H1 (cell line): Measurements from ENCODE around the gene DVL3. TPM values are rescaled to one million over a fixed set of nuclear protein-coding genes. Genes with fewer than 3 reads are reported as not detected.

ENCODE experiments used
- CTCF ChIA-PET: fragments of 300-600 bp; sonication (Branson Sonifier 250); formaldehyde crosslinking; loops from one replicate; lab custom pipeline; 2021; ENCODE audit not compliant: partially characterized antibody; lab: Charles Lee
- POLR2A ChIA-PET: fragments of 300-600 bp; sonication (Branson Sonifier 250); formaldehyde crosslinking; loops from one replicate; lab custom pipeline; 2021; ENCODE audit warnings: inconsistent platforms; ENCODE audit not compliant: partially characterized antibody; lab: Charles Lee
- DNase-seq, 2 experiments: peaks; one replicate each; pipeline versions ENCODE4 v3.0.0 to v3.0.0-alpha.2; 2010 to 2022; ENCODE audit warnings: low spot score in 2 of 2, low read depth in 1 of 2, mixed read lengths in 1 of 2
- FAIRE-seq: peaks from 2 replicates; lab custom pipeline; 2011; peaks lifted over from hg19 to GRCh38; lab: Jason Lieb, UNC
- H2AFZ ChIP-seq: 2 replicates; pipeline ENCODE4 v1.8.1; 2012; ENCODE audit warnings: low read length, inconsistent platforms
- H2AK5ac ChIP-seq: 2 replicates; pipeline ENCODE4 v1.6.1; 2013; ENCODE audit warnings: low read depth, low read length
- H2BK120ac ChIP-seq: replicated peaks from 2 replicates; pipeline ENCODE3; 2013; ENCODE audit warnings: low read depth, low read length, inconsistent platforms
- H2BK12ac ChIP-seq: 2 replicates; pipeline ENCODE4 v1.6.1; 2013; ENCODE audit warnings: low read depth, low read length
- H2BK15ac ChIP-seq: 2 replicates; pipeline ENCODE4 v1.6.1; 2013; ENCODE audit warnings: low read length
- H2BK20ac ChIP-seq: 2 replicates; pipeline ENCODE4 v1.6.1; 2013; ENCODE audit warnings: low read length
- H2BK5ac ChIP-seq: 2 replicates; pipeline ENCODE4 v1.6.1; 2013; ENCODE audit warnings: low read depth, low read length
- H3K14ac ChIP-seq: 2 replicates; pipeline ENCODE4 v1.6.1; 2013; ENCODE audit warnings: inconsistent platforms; ENCODE audit not compliant: insufficient read length
- H3K18ac ChIP-seq: 2 replicates; pipeline ENCODE4 v1.6.1; 2013; ENCODE audit warnings: low read length; ENCODE audit errors: extremely low read depth
- H3K23ac ChIP-seq: 2 replicates; pipeline ENCODE4 v1.6.1; 2013; ENCODE audit warnings: inconsistent platforms; ENCODE audit not compliant: insufficient read length
- H3K23me2 ChIP-seq: 2 replicates; pipeline ENCODE4 v1.6.1; 2013; ENCODE audit warnings: low read depth, low read length
- H3K27ac ChIP-seq: 2 replicates; pipeline ENCODE4 v1.6.1; 2011; ENCODE audit warnings: low read depth, low read length, inconsistent platforms
- H3K27me3 ChIP-seq, 4 experiments: replicated peaks in 1 of 4; 1 replicate in 1 of 4; 2 replicates in 3 of 4; pipeline versions ENCODE4 v1.6.1 to v1.8.1; 2011 to 2013; ENCODE audit warnings: low read length in 3 of 4, mild to moderate bottlenecking in 3 of 4, inconsistent platforms in 2 of 4, mixed read lengths in 2 of 4, moderate library complexity in 1 of 4; ENCODE audit not compliant: control insufficient read depth in 3 of 4, insufficient read depth in 3 of 4; ENCODE audit errors: extremely low read depth in 1 of 4
- H3K36me3 ChIP-seq, 4 experiments: 2 replicates each; pipeline versions ENCODE4 v1.6.1 to v1.8.1; 2011 to 2013; ENCODE audit warnings: mild to moderate bottlenecking in 4 of 4, low read length in 3 of 4, moderate library complexity in 2 of 4, control low read depth in 1 of 4, inconsistent platforms in 1 of 4; ENCODE audit not compliant: insufficient read depth in 4 of 4, control insufficient read depth in 2 of 4
- H3K4ac ChIP-seq: replicated peaks from 2 replicates; pipeline ENCODE3; 2013; ENCODE audit warnings: low read length, low read depth, mixed read lengths, inconsistent platforms; ENCODE audit not compliant: insufficient read length
- H3K4me1 ChIP-seq, 4 experiments: replicated peaks in 1 of 4; 1 replicate in 1 of 4; 2 replicates in 3 of 4; pipeline versions ENCODE4 v1.6.1 to v1.8.1; 2011 to 2013; ENCODE audit warnings: low read length in 3 of 4, inconsistent platforms in 2 of 4, mixed read lengths in 1 of 4; ENCODE audit not compliant: insufficient read depth in 4 of 4, control insufficient read depth in 3 of 4
- H3K4me2 ChIP-seq, 2 experiments: 2 replicates each; pipeline versions ENCODE4 v1.6.1 to v1.8.1; 2011 to 2013; ENCODE audit warnings: low read depth in 2 of 2, low read length in 2 of 2, control low read depth in 1 of 2, inconsistent platforms in 1 of 2, mild to moderate bottlenecking in 1 of 2; ENCODE audit not compliant: insufficient read depth in 1 of 2
- H3K4me3 ChIP-seq, 4 experiments: fragments of 200-600, 300-600 bp in 1 of 4; sonication (generic), shearing (Covaris generic), sonication (Bioruptor Twin) in 1 of 4; 2 replicates each; pipeline versions ENCODE4 v1.5.1 to v1.8.1; 2011 to 2016; ENCODE audit warnings: low read length in 4 of 4, low read depth in 3 of 4, control low read depth in 2 of 4, inconsistent platforms in 2 of 4, mild to moderate bottlenecking in 2 of 4, mixed read lengths in 1 of 4, moderate library complexity in 1 of 4; ENCODE audit not compliant: insufficient read depth in 2 of 4; ENCODE audit errors: extremely low read depth in 1 of 4
- H3K56ac ChIP-seq: replicated peaks from 2 replicates; pipeline ENCODE3; 2013; ENCODE audit warnings: low read depth, mild to moderate bottlenecking, mixed read lengths, low read length, inconsistent platforms; ENCODE audit not compliant: insufficient read length
- H3K79me1 ChIP-seq: 2 replicates; pipeline ENCODE4 v1.6.1; 2013; ENCODE audit warnings: low read depth, low read length, control low read depth
- H3K79me2 ChIP-seq, 2 experiments: 2 replicates each; pipeline versions ENCODE4 v1.6.1 to v1.8.1; 2012 to 2013; ENCODE audit warnings: low read length in 2 of 2, mild to moderate bottlenecking in 2 of 2, inconsistent platforms in 1 of 2; ENCODE audit not compliant: insufficient read depth in 2 of 2, control insufficient read depth in 1 of 2
- H3K9ac ChIP-seq, 4 experiments: replicated peaks in 1 of 4; 1 replicate in 1 of 4; 2 replicates in 3 of 4; pipeline versions ENCODE4 v1.6.1 to v1.8.1; 2011 to 2013; ENCODE audit warnings: low read depth in 3 of 4, low read length in 3 of 4, control low read depth in 2 of 4, mild to moderate bottlenecking in 2 of 4, moderate library complexity in 2 of 4, inconsistent platforms in 1 of 4; ENCODE audit errors: extremely low read depth in 1 of 4
- H3K9me3 ChIP-seq, 2 experiments: 2 replicates each; pipeline versions ENCODE4 v1.6.1 to v1.8.1; 2012 to 2013; ENCODE audit warnings: mild to moderate bottlenecking in 2 of 2, moderate library complexity in 2 of 2, control low read depth in 1 of 2, inconsistent platforms in 1 of 2, low read depth in 1 of 2, low read length in 1 of 2, mixed read lengths in 1 of 2; ENCODE audit not compliant: insufficient read depth in 2 of 2
- H4K20me1 ChIP-seq, 2 experiments: replicated peaks in 1 of 2; 2 replicates each; pipeline versions ENCODE3 to v1.8.1; 2011 to 2013; ENCODE audit warnings: inconsistent platforms in 2 of 2, low read length in 2 of 2, mild to moderate bottlenecking in 1 of 2; ENCODE audit not compliant: insufficient read depth in 2 of 2, control insufficient read depth in 1 of 2
- H4K5ac ChIP-seq: 2 replicates; pipeline ENCODE4 v1.6.1; 2013; ENCODE audit warnings: low read length, low read depth, mixed read lengths, inconsistent platforms; ENCODE audit not compliant: insufficient read length
- H4K8ac ChIP-seq: 2 replicates; pipeline ENCODE4 v1.8.0; 2013; ENCODE audit warnings: mild to moderate bottlenecking, moderate library complexity, low read length, inconsistent platforms; ENCODE audit not compliant: insufficient read depth; ENCODE audit errors: extremely low read depth
- H4K91ac ChIP-seq: replicated peaks from 2 replicates; pipeline ENCODE3; 2013; ENCODE audit warnings: low read length, mixed read lengths, inconsistent platforms; ENCODE audit not compliant: insufficient read length
- ASH2L ChIP-seq: fragments of 200-600, 300-600 bp; sonication (generic); IDR thresholded peaks from one replicate; pipeline ENCODE4 v1.7.1; 2017; ENCODE audit warnings: low read length
- BACH1 ChIP-seq: IDR thresholded peaks from 2 replicates; pipeline ENCODE4 v1.6.1; 2012; ENCODE audit warnings: low read length, improper control_type of control experiment
- BCL11A ChIP-seq, 2 experiments: IDR thresholded peaks; one replicate each; pipeline ENCODE4 v1.6.1; 2011; ENCODE audit warnings: low read depth in 2 of 2, low read length in 2 of 2, mild to moderate bottlenecking in 2 of 2
- BRCA1 ChIP-seq: IDR thresholded peaks from 2 replicates; pipeline ENCODE4 v1.6.1; 2012; ENCODE audit warnings: low read depth, low read length, improper control_type of control experiment
- CHD2 ChIP-seq: IDR thresholded peaks from 2 replicates; pipeline ENCODE4 v1.6.1; 2012; ENCODE audit warnings: low read length, improper control_type of control experiment
- EGR1 ChIP-seq: IDR thresholded peaks from 2 replicates; pipeline ENCODE4 v1.6.1; 2011; ENCODE audit warnings: low read depth, low read length, borderline replicate concordance
- EZH2 ChIP-seq: fragments of 200-600 bp; sonication (generic); IDR thresholded peaks from 2 replicates; pipeline ENCODE4 v1.7.1; 2012; ENCODE audit warnings: low read depth, mild to moderate bottlenecking, moderate library complexity, low read length, inconsistent platforms; ENCODE audit not compliant: severe bottlenecking
- GTF2F1 ChIP-seq: IDR thresholded peaks from 2 replicates; pipeline ENCODE4 v1.6.1; 2012; ENCODE audit warnings: low read depth, low read length, improper control_type of control experiment, borderline replicate concordance
- JUND ChIP-seq: IDR thresholded peaks from 2 replicates; pipeline ENCODE4 v1.6.1; 2011; ENCODE audit warnings: mild to moderate bottlenecking, improper control_type of control experiment, low read length
- POLR2A ChIP-seq, 2 experiments: IDR thresholded peaks; 1 replicate in 1 of 2; 2 replicates in 1 of 2; pipeline ENCODE4 v1.6.1; 2011; ENCODE audit warnings: low read depth in 2 of 2, low read length in 2 of 2, mild to moderate bottlenecking in 2 of 2; ENCODE audit errors: control extremely low read depth in 1 of 2
- POU5F1 ChIP-seq: IDR thresholded peaks from 2 replicates; pipeline ENCODE4 v1.6.1; 2011; ENCODE audit warnings: low read depth, mild to moderate bottlenecking, low read length, moderate library complexity
- SAP30 ChIP-seq: fragments of 300-600 bp; sonication (generic); IDR thresholded peaks from 2 replicates; pipeline ENCODE4 v1.7.1; 2012; ENCODE audit warnings: low read length, moderate library complexity, mild to moderate bottlenecking, inconsistent platforms; ENCODE audit not compliant: insufficient read depth, insufficient replicate concordance
- SIRT6 ChIP-seq: IDR thresholded peaks from one replicate; pipeline ENCODE4 v1.7.1; 2012; ENCODE audit warnings: low read length, inconsistent platforms
- SP1 ChIP-seq: IDR thresholded peaks from 2 replicates; pipeline ENCODE4 v1.6.1; 2011; ENCODE audit warnings: low read depth, low read length
- SUZ12 ChIP-seq: fragments of 200-600 bp; sonication (generic); IDR thresholded peaks from 2 replicates; pipeline ENCODE4 v1.6.1; 2012; ENCODE audit warnings: mild to moderate bottlenecking, inconsistent platforms, low read length, moderate library complexity, mixed read lengths
- WGBS, 2 experiments: shearing (Covaris generic) in 1 of 2; methylation state at CpG; one replicate each; pipeline versions ENCODE4 v1.1.6 to v1.1.7; 2013 to 2015; ENCODE audit warnings: low lambda C conversion rate in 2 of 2, mixed read lengths in 2 of 2, inconsistent platforms in 1 of 2, low coverage in 1 of 2, missing lambda C conversion rate in 1 of 2; ENCODE audit not compliant: insufficient replicate concordance in 2 of 2, insufficient coverage in 1 of 2, insufficient read length in 1 of 2; ENCODE audit errors: extremely low coverage in 1 of 2, missing lambda C conversion rate in 1 of 2; 5-methylcytosine and 5-hydroxymethylcytosine counted together
- polyA plus RNA-seq, 7 experiments: library from polyadenylated mRNA; depleted of rRNA in 3 of 7; stranded (reverse) in 5 of 7; unstranded in 2 of 7; fragments of >200 nt in 5 of 7; fragments of 200-250 nt in 2 of 7; gene quantifications; 1 replicate in 5 of 7; 2 replicates in 1 of 7; 4 replicates in 1 of 7; pipeline versions ENCODE4 v1.2.1 to v1.2.3, GENCODE V29; 2011 to 2013; ENCODE audit warnings: missing spikeins in 2 of 7, mixed read lengths in 2 of 7
- total RNA-seq: library from RNA; stranded (reverse); fragmentation: NEBNext Ultra II Directional; extraction: Animal tissue kit (Norgen Biotek cat#: 25700); gene quantifications from 2 replicates; pipeline ENCODE4 v1.2.1, GENCODE V29; 2021

The DVL3 gene
- total and polyA plus RNA-seq, 2 of the 8 experiments (the other 6 are each of a cell fraction or from before 2014, with no cell fraction given): 38.5 to 66.6 TPM

- POLR2A ChIA-PET: interaction anchor here (1.0 to 5.3 kb wide), 5 partner anchors 9 to 36 kb away, joined by 4 to 26 read pairs (median 7); partner anchors contain the start of genes DVL3 and EIF2B5
- H2BK120ac ChIP-seq: no peak overlapping the region
- TF ChIP-seq EZH2: no peak
- no peak for TF ChIP-seq SUZ12
- no peak for TF ChIP-seq BCL11A (IDR thresholded peaks at IDR 0.05; ENCODE audit: low read depth in 2 of 2, low read length in 2 of 2)
- TF ChIP-seq BACH1: no peak
- TF ChIP-seq JUND: no peak
- no peak for TF ChIP-seq SP1
- TF ChIP-seq GTF2F1: no peak
- no peak for TF ChIP-seq POU5F1
- TF ChIP-seq ASH2L: no peak
- no peak for TF ChIP-seq EGR1
- no peak for TF ChIP-seq CHD2
- TF ChIP-seq SAP30: no peak
- no peak for TF ChIP-seq POLR2A (IDR thresholded peaks at IDR 0.05; ENCODE audit: control extremely low read depth in 1 of 2, low read depth in 2 of 2, low read length in 2 of 2)
- no peak for TF ChIP-seq BRCA1
- no peak for TF ChIP-seq SIRT6
Measured at GRCh38 chr3:184171562-184171961, 16.4 kb downstream of the DVL3 start.

More at GRCh38 chr3:184171562-184171961, 16.4 kb downstream of the DVL3 start:
- Histone ChIP-seq H3K36me3 (peaks cover 2 to 38% (median 14%) of the 10 kb centered on the region in 4 experiments; a peak in 6 of 8 replicates), H2BK20ac (no peak overlapping the region), H2BK12ac (no peak overlapping the region), H3K79me2 (peaks cover 0 to 16% of the 10 kb centered on the region in 2 experiments; a peak in 2 of 4 replicates), H3K79me1 (no peaks in the 10 kb centered on the region; the same call in 1 of the 2 replicates), H3K4me1 (peaks cover 0 to 7% (median 5%) of the 10 kb centered on the region in 4 experiments; a peak in 3 of 7 replicates), H2AK5ac (no peak overlapping the region), H3K4me2 (no peak overlapping the region), H3K56ac (no peak overlapping the region), H3K18ac (no peak overlapping the region), H3K23ac (no peak overlapping the region), H3K27me3 (no peaks in the 10 kb centered on the region), H4K20me1 (peaks cover 0 to 3% of the 10 kb centered on the region in 2 experiments), H2BK15ac (no peak overlapping the region), H2BK5ac (peak overlapping the region; percentile 35; the same call in 1 of the 2 replicates), H3K23me2 (peaks cover 8% of the 10 kb centered on the region), H3K14ac (no peak overlapping the region), H3K4ac (no peak overlapping the region), H3K9ac (no peak overlapping the region), H4K8ac (no peak overlapping the region), H4K5ac (no peak overlapping the region), H2AFZ (no peak overlapping the region), H3K27ac (no peak overlapping the region), H3K4me3 (no peak overlapping the region), H3K9me3 (no peaks in the 10 kb centered on the region), H4K91ac (no peak overlapping the region)
- CTCF ChIA-PET: interaction anchor here (1.0 to 1.4 kb wide), 2 partner anchors 8 to 27 kb away, joined by 3 to 6 read pairs; no protein-coding TSS in a partner anchor
- FAIRE-seq (no peak), DNase-seq (no peak)
- WGBS, 2 experiments: 88% methylated on average over 9 of the region's 9 CpGs; no CpG with 5 or more reads in 1 of the 2 experiments
